ENCODE measurements around the gene ZYX. TPM values are rescaled to one million over a fixed set of nuclear protein-coding genes. Genes with fewer than 3 reads are reported as not detected.
A peak's percentile ranks its signal among the peaks of the same experiment; 100 is the strongest.

The ZYX gene
- total RNA-seq, 2 experiments from 2014 or later = 179 to 192 TPM

DNA sequence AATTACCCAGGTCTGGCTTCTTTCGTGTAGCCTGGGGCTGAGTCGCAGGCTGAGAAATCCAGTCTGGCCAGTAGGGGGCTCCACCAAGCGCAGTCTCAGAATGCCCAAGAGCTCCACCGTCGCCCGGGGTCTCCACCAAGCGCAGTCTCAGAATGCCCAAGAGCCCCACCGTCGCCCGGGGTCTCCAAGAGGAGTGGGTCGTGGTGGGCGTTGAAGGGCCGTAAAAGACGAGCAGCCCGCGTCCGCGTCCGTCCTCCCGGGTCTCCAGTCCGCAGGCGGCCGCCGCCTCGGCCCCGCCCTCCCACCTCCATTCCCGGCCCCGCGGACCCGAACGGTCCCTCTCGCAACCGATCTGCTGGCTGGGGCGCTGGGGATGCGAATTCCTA lies 892 bp upstream of the ZYX start:
- peak overlapping the region; percentile 80 for H3K4me3 Mint-ChIP-seq
- no peaks in the 10 kb centered on the region for H3K27me3 Mint-ChIP-seq (ENCODE audit: low read depth)
- ChIA-PET POLR2A (interaction anchor here (0.7 to 1.8 kb wide), 16 partner anchors 8 to 573 kb away, joined by 3 to 18 read pairs (median 4); partner anchors contain the start of gene GSTK1), CTCF (interaction anchor here (0.6 to 2.9 kb wide), 27 partner anchors 8 to 164 kb away, joined by 3 to 40 read pairs (median 6); partner anchors contain the start of genes CASP2 and EPHA1)
- H3K27ac Mint-ChIP-seq = peak overlapping the region; percentile 91
- H3K9me3 Mint-ChIP-seq (ENCODE audit: insufficient read depth) = no peaks in the 10 kb centered on the region
- peak; percentile 91 for DNase-seq
- ATAC-seq = peak; percentile 53
- H3K4me1 Mint-ChIP-seq (ENCODE audit: low read depth) = peaks cover 38% of the 10 kb centered on the region
- H3K36me3 Mint-ChIP-seq (ENCODE audit: low read depth) = peaks cover 2% of the 10 kb centered on the region

DNA sequence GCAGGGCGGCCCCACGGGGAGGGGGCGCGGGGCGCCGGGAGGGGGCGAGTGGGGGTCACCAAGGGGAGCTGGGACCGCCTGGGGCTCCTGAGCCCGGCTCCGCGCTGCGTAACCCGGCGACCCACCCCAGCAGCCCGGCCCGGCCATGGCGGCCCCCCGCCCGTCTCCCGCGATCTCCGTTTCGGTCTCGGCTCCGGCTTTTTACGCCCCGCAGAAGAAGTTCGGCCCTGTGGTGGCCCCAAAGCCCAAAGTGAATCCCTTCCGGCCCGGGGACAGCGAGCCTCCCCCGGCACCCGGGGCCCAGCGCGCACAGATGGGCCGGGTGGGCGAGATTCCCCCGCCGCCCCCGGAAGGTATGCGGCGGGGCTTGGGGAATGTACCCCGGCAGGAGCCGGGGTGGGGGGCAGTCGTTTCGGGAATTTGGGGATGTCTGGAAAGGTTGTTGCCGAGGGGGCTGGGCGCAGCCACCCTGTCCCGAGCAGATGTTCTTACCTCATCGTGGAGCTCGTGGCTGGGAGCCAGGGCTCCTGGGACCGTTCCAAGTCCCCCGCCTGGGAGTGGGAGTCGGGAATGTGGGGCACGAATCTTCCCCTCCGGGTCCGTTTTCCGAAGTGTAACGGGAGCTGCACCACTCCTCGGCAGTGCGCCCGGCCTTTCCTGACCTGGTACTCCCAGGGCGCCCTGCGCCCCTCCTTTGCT lies 431 bp downstream of the ZYX start:
- DNase-seq (no peak), ATAC-seq (no peak)
- Mint-ChIP-seq H3K9me3 (ENCODE audit: insufficient read depth) (no peaks in the 10 kb centered on the region), H3K27me3 (ENCODE audit: low read depth) (no peaks in the 10 kb centered on the region), H3K27ac (peak overlapping the region; percentile 9), H3K4me3 (no peak overlapping the region), H3K4me1 (ENCODE audit: low read depth) (peaks cover 24% of the 10 kb centered on the region), H3K36me3 (ENCODE audit: low read depth) (peaks cover 2% of the 10 kb centered on the region)
- ChIA-PET POLR2A (interaction anchor here (0.6 to 1.3 kb wide), 3 partner anchors 9 to 118 kb away, joined by 3 read pairs; partner anchors contain the start of gene GSTK1), CTCF (interaction anchor here (1.1 to 2.9 kb wide), 4 partner anchors 26 to 141 kb away, joined by 3 to 40 read pairs (median 4); partner anchors contain the start of gene EPHA1)

DNA sequence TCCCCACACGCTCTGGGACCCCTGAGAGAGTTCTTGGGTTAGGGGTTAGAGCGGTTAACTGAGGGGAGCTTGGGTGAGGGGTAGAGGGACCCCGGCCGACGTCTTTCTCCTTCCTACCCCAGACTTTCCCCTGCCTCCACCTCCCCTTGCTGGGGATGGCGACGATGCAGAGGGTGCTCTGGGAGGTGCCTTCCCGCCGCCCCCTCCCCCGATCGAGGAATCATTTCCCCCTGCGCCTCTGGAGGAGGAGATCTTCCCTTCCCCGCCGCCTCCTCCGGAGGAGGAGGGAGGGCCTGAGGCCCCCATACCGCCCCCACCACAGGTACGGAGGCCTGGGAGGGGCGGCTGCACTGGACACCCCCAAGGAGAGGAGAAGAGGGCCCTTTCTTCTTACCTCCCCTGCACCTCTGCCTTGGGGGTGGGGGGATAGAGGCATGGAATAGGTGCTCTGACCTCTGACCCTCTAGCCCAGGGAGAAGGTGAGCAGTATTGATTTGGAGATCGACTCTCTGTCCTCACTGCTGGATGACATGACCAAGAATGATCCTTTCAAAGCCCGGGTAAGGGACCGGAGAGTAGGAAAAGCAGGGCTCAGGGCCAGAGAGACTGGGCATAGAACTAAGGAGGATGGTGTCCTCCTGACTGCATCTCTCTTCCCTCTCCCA lies 1.1 kb downstream of the ZYX start:
- Mint-ChIP-seq H3K27ac (peak overlapping the region; percentile 47), H3K27me3 (ENCODE audit: low read depth) (no peaks in the 10 kb centered on the region), H3K4me3 (no peak overlapping the region), H3K4me1 (ENCODE audit: low read depth) (peaks cover 18% of the 10 kb centered on the region), H3K9me3 (ENCODE audit: insufficient read depth) (no peaks in the 10 kb centered on the region), H3K36me3 (ENCODE audit: low read depth) (no peaks in the 10 kb centered on the region)
- ATAC-seq (no peak), DNase-seq (no peak)
- ChIA-PET CTCF (interaction anchor here (1.1 to 2.8 kb wide), 4 partner anchors 33 to 142 kb away, joined by 3 to 11 read pairs (median 4); no protein-coding TSS in a partner anchor), POLR2A (interaction anchor here (0.6 to 2.7 kb wide), 4 partner anchors 9 to 119 kb away, joined by 3 to 18 read pairs (median 3); partner anchors contain the start of gene GSTK1)

DNA sequence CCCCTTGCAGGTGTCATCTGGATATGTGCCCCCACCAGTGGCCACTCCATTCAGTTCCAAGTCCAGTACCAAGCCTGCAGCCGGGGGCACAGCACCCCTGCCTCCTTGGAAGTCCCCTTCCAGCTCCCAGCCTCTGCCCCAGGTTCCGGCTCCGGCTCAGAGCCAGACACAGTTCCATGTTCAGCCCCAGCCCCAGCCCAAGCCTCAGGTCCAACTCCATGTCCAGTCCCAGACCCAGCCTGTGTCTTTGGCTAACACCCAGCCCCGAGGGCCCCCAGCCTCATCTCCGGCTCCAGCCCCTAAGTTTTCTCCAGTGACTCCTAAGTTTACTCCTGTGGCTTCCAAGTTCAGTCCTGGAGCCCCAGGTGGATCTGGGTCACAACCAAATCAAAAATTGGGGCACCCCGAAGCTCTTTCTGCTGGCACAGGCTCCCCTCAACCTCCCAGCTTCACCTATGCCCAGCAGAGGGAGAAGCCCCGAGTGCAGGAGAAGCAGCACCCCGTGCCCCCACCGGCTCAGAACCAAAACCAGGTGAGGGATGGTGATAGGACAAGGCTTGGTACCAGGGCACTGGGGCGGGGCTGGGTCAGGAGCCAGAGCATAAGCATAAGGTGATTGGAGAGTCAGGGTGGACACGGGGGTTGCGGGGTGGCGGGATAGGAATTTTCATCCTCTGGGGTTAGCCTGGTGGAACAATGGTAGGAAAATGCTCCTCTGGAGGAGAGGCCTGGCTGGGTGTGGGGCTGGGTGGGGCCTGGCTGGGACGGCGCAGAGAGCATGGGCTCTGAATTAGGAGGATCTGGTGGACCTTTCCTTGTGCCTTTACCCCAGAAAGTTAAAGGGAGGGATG lies 1.9 kb downstream of the ZYX start:
- ATAC-seq (no peak), DNase-seq (no peak)
- H3K27me3 Mint-ChIP-seq (ENCODE audit: low read depth) = no peaks in the 10 kb centered on the region
- H3K36me3 Mint-ChIP-seq (ENCODE audit: low read depth) = peaks cover 4% of the 10 kb centered on the region
- peak overlapping the region; percentile 47 for H3K27ac Mint-ChIP-seq
- CTCF ChIA-PET = interaction anchor here (1.2 to 2.8 kb wide), 6 partner anchors 8 to 142 kb away, joined by 3 to 12 read pairs (median 7); partner anchors contain the start of gene EPHA1
- no peak overlapping the region for H3K4me3 Mint-ChIP-seq
- H3K4me1 Mint-ChIP-seq (ENCODE audit: low read depth) = peaks cover 18% of the 10 kb centered on the region
- POLR2A ChIA-PET = interaction anchor here (2.7 kb wide), 1 partner anchor 24 kb away, joined by 18 read pairs; no protein-coding TSS in a partner anchor
- H3K9me3 Mint-ChIP-seq (ENCODE audit: insufficient read depth) = no peaks in the 10 kb centered on the region

DNA sequence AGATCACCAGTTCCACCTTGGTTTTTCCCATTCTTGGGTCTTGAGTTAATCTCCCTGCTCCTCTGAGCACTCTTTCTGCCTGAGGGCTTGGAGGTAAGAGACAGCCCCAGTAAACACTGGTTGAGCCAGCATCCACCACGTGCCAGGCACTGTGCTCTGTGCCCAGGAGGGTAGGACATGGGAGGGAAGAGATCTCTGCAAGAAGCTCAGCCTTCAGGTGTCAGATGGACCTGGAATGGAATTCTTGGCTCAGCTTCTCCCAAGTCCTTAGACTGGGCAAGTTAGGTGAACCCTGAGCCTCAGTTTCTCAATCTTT lies 2.5 kb downstream of the ZYX start:
- H3K9me3 Mint-ChIP-seq (ENCODE audit: insufficient read depth) = no peaks in the 10 kb centered on the region
- H3K27ac Mint-ChIP-seq = no peak overlapping the region
- ATAC-seq (no peak), DNase-seq (no peak)
- H3K27me3 Mint-ChIP-seq (ENCODE audit: low read depth) = no peaks in the 10 kb centered on the region
- ChIA-PET CTCF (interaction anchor here (0.9 to 2.8 kb wide), 8 partner anchors 8 to 510 kb away, joined by 3 to 12 read pairs (median 7); partner anchors contain the start of gene EPHA1), POLR2A (interaction anchor here (1.2 to 2.7 kb wide), 4 partner anchors 8 to 38 kb away, joined by 3 to 18 read pairs (median 8); no protein-coding TSS in a partner anchor)
- H3K4me1 Mint-ChIP-seq (ENCODE audit: low read depth) = peaks cover 13% of the 10 kb centered on the region
- H3K4me3 Mint-ChIP-seq = no peak overlapping the region
- peaks cover 5% of the 10 kb centered on the region for H3K36me3 Mint-ChIP-seq (ENCODE audit: low read depth)

GRCh38 chr7:143384148-143384547 lies 3.0 kb downstream of the ZYX start:
- H3K4me1 Mint-ChIP-seq (ENCODE audit: low read depth) = peaks cover 9% of the 10 kb centered on the region
- no peaks in the 10 kb centered on the region for H3K27me3 Mint-ChIP-seq (ENCODE audit: low read depth)
- no peak for DNase-seq
- ChIA-PET POLR2A (interaction anchor here (0.7 to 2.7 kb wide), 5 partner anchors 9 to 575 kb away, joined by 3 to 18 read pairs (median 6); no protein-coding TSS in a partner anchor), CTCF (interaction anchor here (0.8 to 2.8 kb wide), 12 partner anchors 9 to 511 kb away, joined by 3 to 12 read pairs (median 4); partner anchors contain the start of gene EPHA1)
- no peak overlapping the region for H3K4me3 Mint-ChIP-seq
- H3K36me3 Mint-ChIP-seq (ENCODE audit: low read depth) = peaks cover 9% of the 10 kb centered on the region
- no peak for ATAC-seq
- H3K27ac Mint-ChIP-seq = no peak overlapping the region
- H3K9me3 Mint-ChIP-seq (ENCODE audit: insufficient read depth) = no peaks in the 10 kb centered on the region

GRCh38 chr7:143384661-143385631 lies 3.8 kb downstream of the ZYX start:
- Mint-ChIP-seq H3K4me3 (no peak overlapping the region), H3K9me3 (ENCODE audit: insufficient read depth) (no peaks in the 10 kb centered on the region), H3K4me1 (ENCODE audit: low read depth) (peaks cover 13% of the 10 kb centered on the region), H3K36me3 (ENCODE audit: low read depth) (peaks cover 17% of the 10 kb centered on the region), H3K27ac (no peak overlapping the region), H3K27me3 (ENCODE audit: low read depth) (no peaks in the 10 kb centered on the region)
- POLR2A ChIA-PET = interaction anchor here (0.7 to 2.7 kb wide), 5 partner anchors 9 to 576 kb away, joined by 3 to 18 read pairs (median 6); no protein-coding TSS in a partner anchor
- CTCF ChIA-PET = interaction anchor here (0.8 to 2.8 kb wide), 13 partner anchors 10 to 512 kb away, joined by 3 to 12 read pairs (median 3); partner anchors contain the start of gene EPHA1
- DNase-seq (no peak), ATAC-seq (no peak)

DNA sequence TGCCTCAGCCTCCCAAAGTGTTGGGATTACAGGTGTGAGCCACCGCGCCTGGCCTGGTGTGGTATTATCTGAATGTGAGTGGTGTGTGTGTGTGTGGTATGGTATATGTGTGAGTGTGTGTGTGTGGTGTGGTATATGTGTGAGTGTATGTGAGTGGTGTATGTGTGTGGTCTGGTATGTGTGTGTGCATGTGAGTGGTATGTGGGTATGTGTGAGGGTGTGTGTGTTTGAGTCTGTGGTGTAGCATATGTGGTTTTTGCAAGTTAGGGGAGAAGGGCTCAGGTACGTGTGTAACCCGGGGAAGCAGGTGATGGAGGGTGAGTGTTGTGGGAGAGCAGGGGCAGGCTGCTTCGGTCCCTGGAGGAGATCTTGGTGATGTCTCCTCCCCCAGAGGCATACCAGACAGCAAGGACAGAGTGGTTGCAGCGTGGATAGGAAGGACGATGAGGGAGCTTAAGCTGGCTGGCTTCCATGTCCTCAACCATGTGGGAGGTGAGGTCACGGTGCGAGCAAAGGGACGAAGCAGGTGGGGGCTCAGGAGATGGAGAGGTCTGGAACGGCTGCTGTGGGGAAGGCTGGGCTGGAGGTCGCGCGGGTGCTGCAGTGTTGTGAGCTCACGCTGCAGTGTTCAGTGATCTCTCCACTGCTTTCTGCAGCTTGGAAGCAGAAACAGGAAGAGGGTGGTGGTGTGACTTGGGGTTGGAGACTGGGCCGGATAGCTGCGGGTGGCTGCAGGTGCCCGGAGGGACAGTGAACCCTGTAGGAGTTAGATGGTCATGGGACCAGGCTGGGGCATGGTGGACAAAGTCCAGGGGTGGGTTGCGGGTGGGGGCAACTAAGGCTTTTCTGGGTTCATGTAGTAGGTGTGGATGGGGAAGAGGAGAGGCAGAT lies 5.0 kb downstream of the ZYX start:
- Mint-ChIP-seq H3K27ac (no peak overlapping the region), H3K9me3 (ENCODE audit: insufficient read depth) (no peaks in the 10 kb centered on the region), H3K36me3 (ENCODE audit: low read depth) (peaks cover 27% of the 10 kb centered on the region), H3K4me3 (no peak overlapping the region), H3K27me3 (ENCODE audit: low read depth) (no peaks in the 10 kb centered on the region), H3K4me1 (ENCODE audit: low read depth) (peaks cover 19% of the 10 kb centered on the region)
- peak; percentile 48 for ATAC-seq
- peak; percentile 55 for DNase-seq
- CTCF ChIA-PET = interaction anchor here (1.1 kb wide), 2 partner anchors 30 to 146 kb away, joined by 3 to 7 read pairs; no protein-coding TSS in a partner anchor
- POLR2A ChIA-PET = interaction anchor here (1.4 to 2.0 kb wide), 2 partner anchors 11 to 21 kb away, joined by 6 to 8 read pairs; no protein-coding TSS in a partner anchor

GRCh38 chr7:143387156-143387975 lies 6.2 kb downstream of the ZYX start:
- CTCF ChIA-PET = interaction anchor here (1.0 to 2.8 kb wide), 3 partner anchors 19 to 35 kb away, joined by 3 to 10 read pairs (median 6); no protein-coding TSS in a partner anchor
- no peak for DNase-seq

More at GRCh38 chr7:143387156-143387975, 6.2 kb downstream of the ZYX start:
- no peak for ATAC-seq
- Mint-ChIP-seq H3K36me3 (ENCODE audit: low read depth) (peaks cover 38% of the 10 kb centered on the region), H3K4me3 (no peak overlapping the region), H3K27me3 (ENCODE audit: low read depth) (no peaks in the 10 kb centered on the region), H3K27ac (no peak overlapping the region), H3K9me3 (ENCODE audit: insufficient read depth) (no peaks in the 10 kb centered on the region), H3K4me1 (ENCODE audit: low read depth) (peaks cover 26% of the 10 kb centered on the region)
- POLR2A ChIA-PET = interaction anchor here (0.7 to 2.0 kb wide), 2 partner anchors 9 to 20 kb away, joined by 7 to 11 read pairs; no protein-coding TSS in a partner anchor

Measured in activated CD8-positive, alpha-beta T cell treated with anti-CD3 and anti-CD28 coated beads, Interleukin-2, amount 10 ng/mL, durations not matched to agents 7 days and 5 days (primary cell).